SU-DHL-6 (cell line): ENCODE data around the gene MAMDC4.

Experiments used
- H2AFZ ChIP-seq: fragments of 200-600 bp; sonication (generic); 2 replicates; pipeline ENCODE4 v1.6.1; 2014; ENCODE audit warnings: low read depth, mild to moderate bottlenecking, moderate library complexity, mixed read lengths, antibody characterized with exemption, low read length; ENCODE audit not compliant: severe bottlenecking
- H3F3A ChIP-seq: fragments of 200-600 bp; shearing (Covaris generic); 2 replicates; pipeline ENCODE4 v1.6.0; 2016; ENCODE audit warnings: antibody characterized with exemption, mild to moderate bottlenecking; ENCODE audit not compliant: insufficient read depth
- H3K27ac ChIP-seq: fragments of 200-600 bp; sonication (generic); 2 replicates; pipeline ENCODE4 v1.5.1; 2016; ENCODE audit warnings: low read depth, mild to moderate bottlenecking, low read length, moderate library complexity, mixed read lengths
- H3K27me3 ChIP-seq: fragments of 200-600 bp; sonication (generic), shearing (Covaris generic); 2 replicates; pipeline ENCODE4 v1.6.0; 2014; ENCODE audit warnings: mild to moderate bottlenecking, low read length
- H3K36me3 ChIP-seq: fragments of 200-600 bp; sonication (generic); 2 replicates; pipeline ENCODE4 v1.6.1; 2014; ENCODE audit warnings: mild to moderate bottlenecking, low read length, mixed read lengths
- H3K4me2 ChIP-seq: fragments of 300-600, 200-600 bp; shearing (Covaris generic), sonication (generic); 2 replicates; pipeline ENCODE4 v1.6.0; 2014; ENCODE audit warnings: low read length, low read depth, mild to moderate bottlenecking; ENCODE audit not compliant: poor library complexity, severe bottlenecking
- H3K4me3 ChIP-seq: fragments of 200-600 bp; sonication (generic); 2 replicates; pipeline ENCODE4 v1.5.1; 2014; ENCODE audit warnings: antibody characterized with exemption, low read length, mild to moderate bottlenecking, mixed read lengths; ENCODE audit not compliant: insufficient read depth, poor library complexity, severe bottlenecking
- H3K79me2 ChIP-seq: fragments of 200-600 bp; sonication (generic); 2 replicates; pipeline ENCODE4 v1.6.1; 2014; ENCODE audit warnings: mild to moderate bottlenecking, low read length, moderate library complexity; ENCODE audit not compliant: insufficient read depth
- H3K9ac ChIP-seq: fragments of 200-600 bp; sonication (generic); 2 replicates; pipeline ENCODE4 v1.7.0; 2014; ENCODE audit warnings: mild to moderate bottlenecking, low read length
- H3K9me2 ChIP-seq: fragments of 200-600 bp; sonication (generic); replicated peaks from 2 replicates; pipeline ENCODE4 v1.6.1; 2014; ENCODE audit warnings: low read length; ENCODE audit not compliant: insufficient read depth
- H3K9me3 ChIP-seq: fragments of 200-600 bp; sonication (generic); 2 replicates; pipeline ENCODE4 v1.6.1; 2014; ENCODE audit warnings: low read length, mixed read lengths; ENCODE audit not compliant: insufficient read depth
- H4K20me1 ChIP-seq: fragments of 200-600 bp; sonication (generic); 2 replicates; pipeline ENCODE4 v1.6.1; 2014; ENCODE audit warnings: low read depth, mild to moderate bottlenecking, antibody characterized with exemption, low read length, moderate library complexity, mixed read lengths
- EZH2phosphoT487 ChIP-seq: fragments of 200-600 bp; sonication (generic), shearing (Covaris generic); conservative IDR thresholded peaks from 2 replicates; pipeline ENCODE4 v1.6.1; 2018; ENCODE audit warnings: mild to moderate bottlenecking, antibody characterized with exemption, low read length, moderate library complexity, mixed read lengths
- TF ChIP-seq, protein P1 (sequence below): fragments of 200-600 bp; sonication (generic); IDR thresholded peaks from one replicate; pipeline ENCODE4 v1.5.1; 2017; ENCODE audit warnings: antibody characterized with exemption, mild to moderate bottlenecking, low read length, moderate library complexity; ENCODE audit not compliant: insufficient read depth, poor library complexity, severe bottlenecking

Gene MAMDC4

DNA sequence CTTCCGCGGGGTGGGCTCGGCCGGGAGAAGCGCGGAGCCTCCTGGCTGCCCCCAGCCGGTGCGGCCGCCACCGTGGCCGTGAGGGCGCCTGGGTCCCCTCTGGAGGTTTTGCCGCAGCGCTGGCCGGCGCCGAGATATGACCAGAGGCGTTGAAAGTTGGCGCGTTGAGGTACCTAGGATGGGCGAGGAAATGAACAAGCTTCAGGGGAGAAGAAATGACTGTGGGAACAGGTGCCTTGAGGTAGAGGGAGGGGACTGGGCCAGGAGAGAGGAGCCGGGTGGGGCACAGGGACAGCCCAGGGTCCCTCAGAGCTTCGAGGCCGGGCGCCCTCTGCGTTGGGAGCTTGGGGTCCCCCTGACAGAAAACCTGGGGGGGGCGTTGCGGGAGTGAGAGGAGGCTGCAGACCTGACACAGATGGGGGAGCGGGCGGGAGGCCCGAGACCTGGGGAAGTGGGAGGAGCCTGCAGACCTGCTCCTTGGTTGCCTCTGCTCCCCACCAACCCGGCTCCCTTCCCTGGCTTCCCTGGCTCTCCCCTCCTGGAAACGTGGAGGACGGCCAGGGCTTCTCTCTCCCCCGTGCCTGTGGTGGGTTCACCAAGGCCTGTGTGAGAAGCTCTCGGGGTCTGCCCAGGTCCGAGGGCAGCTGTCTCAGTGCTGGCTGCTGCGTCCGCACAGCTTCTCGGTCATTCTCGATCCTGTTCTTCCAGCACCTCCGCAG lies 30.2 kb upstream of the MAMDC4 start:
- no peak for TF ChIP-seq EZH2phosphoT487
- TF ChIP-seq, protein P1, sequence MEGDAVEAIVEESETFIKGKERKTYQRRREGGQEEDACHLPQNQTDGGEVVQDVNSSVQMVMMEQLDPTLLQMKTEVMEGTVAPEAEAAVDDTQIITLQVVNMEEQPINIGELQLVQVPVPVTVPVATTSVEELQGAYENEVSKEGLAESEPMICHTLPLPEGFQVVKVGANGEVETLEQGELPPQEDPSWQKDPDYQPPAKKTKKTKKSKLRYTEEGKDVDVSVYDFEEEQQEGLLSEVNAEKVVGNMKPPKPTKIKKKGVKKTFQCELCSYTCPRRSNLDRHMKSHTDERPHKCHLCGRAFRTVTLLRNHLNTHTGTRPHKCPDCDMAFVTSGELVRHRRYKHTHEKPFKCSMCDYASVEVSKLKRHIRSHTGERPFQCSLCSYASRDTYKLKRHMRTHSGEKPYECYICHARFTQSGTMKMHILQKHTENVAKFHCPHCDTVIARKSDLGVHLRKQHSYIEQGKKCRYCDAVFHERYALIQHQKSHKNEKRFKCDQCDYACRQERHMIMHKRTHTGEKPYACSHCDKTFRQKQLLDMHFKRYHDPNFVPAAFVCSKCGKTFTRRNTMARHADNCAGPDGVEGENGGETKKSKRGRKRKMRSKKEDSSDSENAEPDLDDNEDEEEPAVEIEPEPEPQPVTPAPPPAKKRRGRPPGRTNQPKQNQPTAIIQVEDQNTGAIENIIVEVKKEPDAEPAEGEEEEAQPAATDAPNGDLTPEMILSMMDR, result no peak

DNA sequence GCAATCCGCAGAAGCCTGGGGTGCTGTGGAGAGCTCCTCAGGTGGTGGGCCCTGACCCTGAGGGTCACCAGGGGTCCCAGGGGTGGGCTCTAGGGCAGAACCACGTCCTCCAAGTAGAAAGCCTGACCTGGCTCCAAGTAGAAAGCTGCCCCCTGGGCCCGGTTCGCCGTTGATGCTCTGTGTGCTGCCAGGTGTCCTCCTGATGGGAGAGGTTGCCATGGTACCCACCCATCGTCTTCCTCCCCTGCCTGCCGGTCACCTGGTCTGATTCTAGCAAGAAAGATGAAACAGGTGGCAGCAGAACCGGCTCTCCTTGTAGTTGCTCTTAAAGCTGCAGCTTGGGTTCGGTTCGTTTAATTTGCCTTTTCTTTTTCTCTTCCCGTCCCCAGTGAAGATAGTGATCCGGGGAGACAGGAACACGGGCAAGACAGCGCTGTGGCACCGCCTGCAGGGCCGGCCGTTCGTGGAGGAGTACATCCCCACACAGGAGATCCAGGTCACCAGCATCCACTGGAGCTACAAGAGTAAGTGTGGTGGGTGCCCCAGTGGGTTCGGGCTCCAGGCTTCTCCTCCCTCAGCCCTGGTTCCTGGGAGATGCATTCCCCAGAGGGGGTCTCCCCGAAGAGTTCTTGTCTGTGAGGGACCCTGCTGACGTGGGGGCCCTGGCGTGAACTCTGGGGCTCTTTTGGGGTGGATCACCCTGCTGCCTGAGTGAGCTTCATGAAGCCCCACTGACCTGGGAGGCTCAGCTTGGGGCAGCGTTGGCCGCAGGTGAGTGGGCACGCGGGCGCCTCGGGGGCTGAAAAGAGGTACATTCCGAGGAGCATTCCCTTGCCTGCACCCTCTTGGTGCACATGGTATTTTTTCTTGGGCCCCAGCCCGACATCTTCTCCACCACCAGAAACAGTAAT lies 28.8 kb upstream of the MAMDC4 start:
- 0 out of 2 replicates have a peak, but pooled peaks cover 3% of the 10 kb centered on the region for H4K20me1 ChIP-seq
- no peaks in the 10 kb centered on the region for H3K36me3 ChIP-seq

More for the DNA sequence above, 30.2 kb upstream of the MAMDC4 start:
- Histone ChIP-seq H3K27ac (no peak overlapping the region), H3F3A (no peaks in the 10 kb centered on the region; the same call in 1 of the 2 replicates), H3K9me2 (no peaks in the 10 kb centered on the region), H3K79me2 (peaks cover 27% of the 10 kb centered on the region), H3K27me3 (no peaks in the 10 kb centered on the region), H2AFZ (no peak overlapping the region), H3K36me3 (no peaks in the 10 kb centered on the region; the same call in 1 of the 2 replicates), H3K9ac (no peak overlapping the region), H3K4me3 (no peak overlapping the region), H3K4me2 (no peak overlapping the region), H4K20me1 (0 out of 2 replicates have a peak, but pooled peaks cover 3% of the 10 kb centered on the region), H3K9me3 (no peaks in the 10 kb centered on the region)

DNA sequence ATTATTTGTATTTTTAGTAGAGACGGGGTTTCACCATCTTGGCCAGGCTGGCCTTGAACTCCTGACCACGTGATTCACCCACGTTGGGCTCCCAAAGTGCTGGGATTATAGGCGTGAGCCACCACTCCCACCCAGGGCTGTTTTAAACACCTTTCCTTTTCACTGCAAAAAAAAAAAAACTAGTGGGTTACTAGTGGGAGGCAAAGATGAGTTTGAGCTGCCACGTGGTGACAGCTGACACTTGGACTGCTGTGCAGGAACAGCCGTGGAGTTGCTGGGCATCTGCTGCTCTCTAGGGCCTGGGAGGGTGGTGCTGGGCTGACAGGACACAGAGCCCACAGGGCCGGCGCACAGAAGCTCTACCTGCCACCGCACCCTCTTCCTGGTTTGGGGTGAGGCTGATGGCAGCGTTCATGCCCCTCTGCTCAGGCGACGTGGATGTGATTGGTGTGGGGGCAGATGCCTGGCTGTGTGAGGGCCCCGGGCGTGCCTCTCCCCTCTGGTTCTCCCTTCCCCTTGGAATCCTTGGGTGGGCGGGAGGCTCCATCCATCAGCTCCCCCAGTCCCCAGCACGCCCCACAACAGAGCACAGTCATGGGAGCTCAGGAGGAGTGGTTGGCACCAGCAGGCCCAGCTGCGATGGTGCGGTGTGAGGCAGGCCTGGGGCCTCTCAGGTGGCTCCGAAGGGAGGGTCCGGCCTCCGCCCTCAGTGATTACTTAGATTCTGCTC lies 27.5 kb upstream of the MAMDC4 start:
- Histone ChIP-seq H3K27ac (no peak overlapping the region), H3K9ac (no peak overlapping the region), H3K36me3 (no peaks in the 10 kb centered on the region), H3K9me3 (no peaks in the 10 kb centered on the region), H3K27me3 (no peaks in the 10 kb centered on the region), H3K4me3 (no peak overlapping the region), H3K4me2 (no peak overlapping the region), H3K9me2 (no peaks in the 10 kb centered on the region), H2AFZ (no peak overlapping the region), H3K79me2 (peaks cover 15% of the 10 kb centered on the region), H3F3A (no peaks in the 10 kb centered on the region), H4K20me1 (0 out of 2 replicates have a peak, but pooled peaks cover 2% of the 10 kb centered on the region)
- no peak for TF ChIP-seq EZH2phosphoT487
- TF ChIP-seq, protein P1, result no peak

More for the DNA sequence above, 28.8 kb upstream of the MAMDC4 start:
- no peak for TF ChIP-seq EZH2phosphoT487
- TF ChIP-seq, protein P1, result no peak
- Histone ChIP-seq H3K4me3 (no peak overlapping the region), H3K9me3 (no peaks in the 10 kb centered on the region), H3F3A (no peaks in the 10 kb centered on the region), H3K9me2 (no peaks in the 10 kb centered on the region), H2AFZ (no peak overlapping the region), H3K4me2 (no peak overlapping the region), H3K79me2 (peaks cover 19% of the 10 kb centered on the region), H3K27ac (no peak overlapping the region), H3K9ac (no peak overlapping the region), H3K27me3 (no peaks in the 10 kb centered on the region)
